Measurements from ENCODE around the gene MMP21.

GRCh38 chr10:125808047-125808446 lies 32.4 kb upstream of the MMP21 start:
- TF ChIP-seq EZH2phosphoT487 (IDR thresholded peaks at IDR 0.05; ENCODE audit: low read depth, severe bottlenecking, unreplicated experiment), result no peak
- no peak for TF ChIP-seq CTCF (IDR thresholded peaks at IDR 0.05; ENCODE audit: poor library complexity)
- TF ChIP-seq EZH2 (IDR thresholded peaks at IDR 0.05; ENCODE audit: borderline replicate concordance), result no peak

Measured in hepatocyte (in vitro differentiated cells).